HG02759 (cell line): Measurements from ENCODE around the gene PTPRT.
"Not testable (repeated sequence)": the region's sequence is repeated elsewhere in the genome, so short reads cannot be mapped to it uniquely, and the experiment has no call there.

Experiments
- ATAC-seq: cut with Tn5 transposase; IDR thresholded peaks from one replicate; pipeline ENCODE4 v1.9.1; 2021; ENCODE audit warnings: mild to moderate bottlenecking, moderate library complexity; ENCODE audit not compliant: unreplicated experiment

PTPRT gene

DNA sequence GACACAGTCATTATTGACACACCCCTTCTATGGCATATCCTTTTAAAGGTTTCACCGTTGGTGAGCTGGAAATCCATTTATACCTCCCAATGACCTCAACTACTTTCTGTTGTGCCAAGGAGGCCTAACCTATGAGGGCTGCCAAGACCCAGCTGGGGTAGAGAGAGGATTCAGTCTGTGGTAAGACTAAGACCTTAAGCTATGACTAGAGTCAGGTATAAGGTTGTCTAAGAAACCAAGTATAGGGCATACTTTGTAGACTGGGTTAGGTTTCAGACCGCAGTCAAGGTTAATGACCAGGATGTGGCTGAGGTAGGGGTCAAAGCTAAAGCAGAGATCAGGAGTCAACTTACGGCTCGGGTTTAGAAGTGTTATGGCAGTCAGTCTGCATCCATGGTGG is 930.3 kb downstream of the PTPRT start:
- ATAC-seq: no peak

DNA sequence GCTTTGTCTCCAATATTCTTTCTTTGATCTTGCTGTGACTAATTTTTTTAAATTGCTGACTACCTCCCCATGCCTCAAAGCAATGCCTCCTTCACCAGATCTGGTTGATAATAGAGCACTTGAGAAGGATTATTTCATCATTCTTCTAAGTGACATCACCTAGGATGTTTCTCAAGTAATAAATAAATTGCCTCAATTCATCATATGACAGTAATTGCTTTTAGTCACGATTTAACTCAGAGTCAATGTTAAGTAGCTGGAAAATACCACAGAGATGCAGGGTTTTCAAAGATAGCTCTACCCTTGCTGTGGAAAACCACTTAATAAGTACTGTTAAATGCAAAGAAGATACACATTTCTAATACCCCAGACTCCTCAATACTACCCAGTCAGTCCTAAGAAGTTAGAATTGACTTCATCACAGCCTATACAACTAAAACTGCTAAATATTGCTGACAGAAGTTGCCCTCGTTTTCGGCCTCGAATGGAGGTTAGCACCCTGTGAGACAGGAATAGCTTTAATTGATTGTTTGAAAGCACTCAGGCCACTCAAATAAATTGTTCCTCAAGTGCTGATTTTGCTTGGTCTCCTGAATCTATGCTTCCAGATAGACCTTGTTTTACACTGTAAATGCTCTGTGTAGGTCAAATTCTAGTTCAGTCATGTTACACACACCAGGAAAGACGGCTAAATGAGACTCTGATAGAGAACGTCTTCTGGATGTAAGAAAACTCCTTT is 931.0 kb downstream of the PTPRT start:
- no peak for ATAC-seq

DNA sequence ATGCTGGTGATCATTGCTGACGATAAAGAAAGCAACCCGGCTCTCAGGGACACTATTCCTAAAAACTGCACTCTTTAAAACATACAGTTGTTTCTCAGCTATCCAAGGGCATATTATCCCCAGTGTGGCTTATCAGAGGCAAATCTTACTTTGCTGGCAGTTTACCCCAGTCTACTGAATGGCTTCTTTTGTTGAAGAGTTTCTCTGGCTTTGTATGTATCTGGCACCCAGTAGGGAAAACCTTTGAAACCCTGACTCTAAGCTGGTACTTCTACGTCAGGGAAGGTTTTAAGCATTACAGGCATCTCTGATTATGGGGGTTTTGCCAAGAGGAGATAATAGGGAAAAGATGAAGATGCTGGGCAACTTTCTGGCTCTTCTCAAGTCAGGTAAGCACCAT is 933.9 kb downstream of the PTPRT start:
- no peak for ATAC-seq

DNA sequence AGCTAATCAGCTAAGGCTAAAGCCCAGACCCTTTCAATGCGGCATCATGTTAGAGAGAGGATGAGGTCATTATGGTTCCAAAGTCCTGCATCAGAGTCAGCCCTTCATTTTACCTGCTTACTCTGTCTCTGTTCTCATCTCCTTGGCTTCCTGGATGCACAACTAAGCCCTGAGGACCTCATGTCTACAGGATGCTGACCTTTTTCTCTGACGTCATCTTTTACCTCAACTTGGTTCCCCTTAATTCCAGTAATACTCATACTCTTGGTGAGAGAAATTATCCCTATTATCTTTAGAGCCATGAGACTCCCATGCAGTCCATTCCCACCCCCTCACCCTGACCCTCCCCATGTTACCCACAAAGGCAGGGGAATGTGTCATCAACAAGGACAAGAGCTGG is 935.0 kb downstream of the PTPRT start:
- ATAC-seq: no peak

DNA sequence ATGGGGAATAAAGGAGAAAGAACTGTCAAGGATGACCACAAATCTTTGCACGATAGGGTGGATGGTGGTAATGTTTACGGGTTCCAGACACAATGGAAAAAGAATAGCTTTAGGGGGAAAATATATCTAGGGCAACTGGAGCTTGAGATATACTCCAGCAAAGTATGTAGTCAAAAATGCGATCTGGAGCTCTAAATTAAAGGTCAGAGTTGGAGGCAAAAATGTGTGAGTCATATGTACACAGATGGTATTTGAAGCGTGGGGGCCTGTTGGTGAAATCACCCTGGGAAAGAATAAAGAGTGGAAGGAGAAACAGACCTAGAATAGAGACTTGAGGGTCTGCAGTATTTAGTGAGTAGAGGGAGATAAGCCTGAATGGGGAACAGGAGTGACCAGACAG is 937.6 kb downstream of the PTPRT start:
- no peak for ATAC-seq

DNA sequence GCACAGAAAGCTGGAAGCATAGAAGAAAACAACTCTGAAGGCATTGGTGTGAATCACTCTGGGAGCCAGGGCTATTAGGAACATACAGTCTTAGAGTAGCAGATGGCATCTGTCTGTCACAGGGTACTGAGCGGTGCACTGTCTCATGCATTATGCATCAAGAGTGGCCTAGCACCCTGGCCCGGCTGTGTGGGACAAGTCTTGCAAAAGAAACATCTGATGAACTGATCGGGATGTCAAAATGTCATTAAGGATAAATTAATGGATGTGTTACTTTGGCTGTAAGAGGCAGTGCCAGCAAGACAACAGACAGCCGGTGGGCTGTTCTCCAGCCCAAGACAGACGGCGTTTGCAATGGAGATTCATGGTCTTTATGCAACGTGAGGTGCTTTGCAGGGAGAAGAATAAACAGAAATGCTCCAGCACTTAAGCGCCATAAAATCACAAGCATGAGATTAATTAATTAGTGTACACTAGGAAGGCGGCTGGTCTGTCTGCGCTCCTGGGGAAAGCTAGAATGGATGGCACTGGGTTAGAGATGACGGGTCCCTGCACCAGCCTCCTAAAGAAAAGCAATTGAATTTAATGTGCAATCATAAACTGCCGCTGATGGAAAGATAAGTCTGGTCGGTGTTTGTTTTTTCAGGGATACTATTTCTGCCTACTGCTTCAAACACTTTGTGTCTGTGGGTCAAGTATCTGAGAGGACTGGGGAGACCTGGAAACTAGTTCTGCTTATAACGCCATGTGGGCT is 970.9 kb downstream of the PTPRT start:
- no peak for ATAC-seq

DNA sequence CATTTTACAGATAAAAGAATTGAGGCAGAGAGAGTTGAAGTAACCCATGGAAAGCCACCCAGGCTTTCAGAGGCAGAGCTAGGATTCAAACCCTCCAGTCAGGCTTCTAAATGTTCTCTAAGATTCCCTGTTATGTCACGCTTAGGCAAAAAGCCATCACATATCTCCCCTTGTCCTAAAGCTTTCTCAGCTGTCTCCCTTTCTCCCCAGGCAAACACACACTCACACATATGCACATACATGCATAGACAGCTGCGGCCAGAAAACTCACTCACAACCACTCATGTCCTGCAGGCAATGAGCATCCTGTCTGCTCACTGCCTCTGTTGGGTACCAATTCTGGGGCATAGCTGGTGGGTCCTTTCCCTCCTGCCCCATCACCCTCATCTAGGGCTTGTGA is 975.6 kb downstream of the PTPRT start:
- ATAC-seq: no peak

DNA sequence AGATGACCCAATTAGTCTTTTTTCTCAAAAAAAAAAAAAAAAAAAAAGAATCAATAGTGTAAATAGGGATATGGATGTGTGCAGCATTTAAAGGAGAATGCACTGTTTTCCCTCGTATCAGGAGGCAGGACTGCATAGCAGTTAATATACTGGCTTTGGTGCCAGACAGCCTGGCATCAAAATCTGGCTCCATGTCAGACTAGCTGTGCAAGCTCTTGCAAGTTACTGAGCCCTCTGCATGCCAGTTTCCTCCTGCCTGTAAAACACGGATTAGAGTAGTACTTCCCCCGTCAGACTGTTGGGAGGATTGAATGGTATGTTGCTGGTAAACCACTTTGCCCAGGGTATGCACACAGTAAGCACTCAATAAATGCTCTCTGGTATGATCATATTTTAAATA is 977.3 kb downstream of the PTPRT start:
- no peak for ATAC-seq

DNA sequence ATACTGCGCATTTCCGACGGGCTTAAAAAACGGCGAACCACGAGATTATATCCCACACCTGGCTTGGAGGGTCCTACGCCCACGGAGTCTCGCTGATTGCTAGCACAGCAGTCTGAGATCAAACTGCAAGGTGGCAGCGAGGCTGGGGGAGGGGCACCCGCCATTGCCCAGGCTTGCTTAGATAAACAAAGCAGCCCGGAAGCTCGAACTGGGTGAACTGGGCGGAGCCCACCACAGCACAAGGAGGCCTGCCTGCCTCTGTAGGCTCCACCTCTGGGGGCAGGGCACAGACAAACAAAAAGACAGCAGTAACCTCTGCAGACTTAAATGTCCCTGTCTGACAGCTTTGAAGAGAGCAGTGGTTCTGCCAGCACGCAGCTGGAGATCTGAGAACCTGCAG is 983.1 kb downstream of the PTPRT start:
- ATAC-seq: not testable (repeated sequence)

DNA sequence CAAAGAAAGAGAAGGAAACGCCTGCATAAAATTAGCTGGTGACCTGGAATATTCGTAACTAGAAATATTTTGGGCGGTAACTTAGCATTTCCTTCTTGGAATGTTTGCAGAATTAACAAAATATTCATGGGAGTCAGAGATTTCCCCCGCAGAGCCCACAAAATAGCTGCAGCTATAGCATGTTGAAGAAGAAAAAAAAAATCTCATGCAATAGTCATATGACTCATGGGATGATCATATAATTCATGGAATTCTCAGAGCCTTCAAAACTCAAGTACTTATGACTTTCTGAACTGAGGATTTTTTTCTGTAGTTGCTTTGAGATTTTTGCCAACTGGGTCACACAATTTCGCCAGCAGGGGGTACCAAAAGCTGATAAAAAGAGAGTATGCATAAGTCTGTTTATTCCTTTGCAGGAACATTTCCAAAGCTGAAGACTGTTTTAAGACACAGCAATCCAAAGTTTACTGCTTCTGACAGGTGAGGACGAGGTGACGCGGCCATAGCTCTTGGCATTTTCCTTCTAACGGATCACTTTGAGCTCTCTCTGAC is 985.5 kb downstream of the PTPRT start:
- ATAC-seq: no peak

DNA sequence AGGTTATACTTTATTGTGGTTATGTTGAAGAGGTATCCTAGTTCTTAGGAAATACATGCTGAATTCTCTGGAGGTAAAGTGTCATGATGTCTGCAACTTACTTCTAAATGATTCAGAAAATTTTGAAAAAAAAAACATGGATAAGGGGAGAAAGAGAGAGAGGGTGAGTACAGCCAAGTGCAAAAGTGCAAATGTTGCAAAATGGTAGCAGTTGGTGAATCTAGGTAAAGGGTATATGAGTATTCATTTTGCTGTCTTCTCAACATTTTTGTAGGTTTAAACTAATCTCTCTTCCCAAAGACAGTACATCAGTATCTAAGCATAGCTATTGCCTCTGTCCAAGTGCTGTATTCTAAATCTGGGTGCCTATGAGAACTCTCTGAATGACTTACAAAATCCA is 992.1 kb downstream of the PTPRT start:
- no peak for ATAC-seq

DNA sequence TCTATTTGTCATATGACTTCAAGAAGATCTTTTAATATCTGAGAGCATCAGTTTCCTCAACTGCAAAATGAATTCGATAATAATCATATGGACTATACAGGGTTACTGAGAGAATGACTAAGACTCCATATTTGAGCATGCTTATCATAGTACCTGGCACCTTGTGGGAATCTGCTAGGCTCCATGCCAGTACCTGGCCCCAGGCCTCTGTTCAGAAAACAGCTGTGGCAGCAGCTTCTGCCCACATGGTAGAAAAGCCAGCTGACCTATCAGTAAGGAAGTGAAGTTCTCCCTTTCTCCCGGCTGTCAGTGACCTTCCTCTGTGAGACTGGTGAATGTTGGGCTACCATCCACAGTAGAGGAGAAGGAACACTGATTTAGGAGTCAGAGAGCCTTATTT is 996.6 kb downstream of the PTPRT start:
- ATAC-seq: no peak

DNA sequence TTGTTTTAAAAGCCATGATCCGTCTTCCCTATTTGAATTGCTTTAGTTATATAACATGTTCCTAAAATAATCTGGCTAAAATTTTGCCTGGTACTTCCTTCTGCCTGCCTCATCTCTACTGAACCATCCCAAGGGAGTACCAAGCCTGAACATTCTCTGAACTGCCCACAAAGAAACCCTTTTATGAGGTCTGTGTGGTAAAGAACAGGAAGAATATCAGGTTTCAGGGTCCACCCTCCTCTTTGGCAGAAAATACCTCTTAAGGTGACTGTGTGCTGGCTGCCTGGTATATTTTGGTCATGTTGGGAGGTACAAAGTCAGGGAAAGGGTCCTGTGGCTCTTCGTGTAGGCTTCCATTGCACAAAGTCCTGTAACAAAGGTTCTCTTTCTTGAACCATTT is 997.4 kb downstream of the PTPRT start:
- no peak for ATAC-seq

DNA sequence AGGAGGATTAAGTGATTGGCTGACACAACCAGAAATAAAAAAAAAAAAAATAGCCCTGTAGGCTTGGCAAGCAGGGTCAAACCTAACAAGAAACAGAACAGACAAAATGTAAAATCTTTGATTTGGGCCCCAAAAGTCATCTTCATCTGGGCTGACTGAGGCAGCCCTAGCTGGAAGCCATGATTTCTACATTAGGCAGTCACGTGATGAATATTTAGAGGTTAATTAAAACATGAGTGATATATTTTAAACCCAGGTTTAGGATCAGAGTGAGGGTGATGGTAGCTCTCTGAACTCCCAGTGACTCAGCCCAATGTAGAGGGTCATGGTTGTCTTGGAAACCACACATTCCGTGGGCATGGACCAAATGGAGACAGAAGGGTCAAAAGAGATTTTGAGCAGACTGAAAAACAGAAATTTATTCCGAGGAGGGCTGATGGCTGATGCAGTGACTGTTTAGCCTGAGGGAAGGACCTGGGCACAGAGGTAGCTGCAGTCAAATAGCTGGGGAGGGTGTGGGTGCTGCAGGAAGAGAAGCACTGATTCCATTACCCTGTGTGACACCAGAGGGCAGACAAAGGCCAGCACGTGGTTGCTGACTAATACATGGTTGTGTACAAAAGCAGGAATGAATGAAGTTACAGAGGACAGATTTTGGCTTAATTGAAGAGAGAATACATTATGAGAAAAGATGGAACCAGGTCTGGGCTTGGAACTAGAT is 998.4 kb downstream of the PTPRT start:
- ATAC-seq: no peak

DNA sequence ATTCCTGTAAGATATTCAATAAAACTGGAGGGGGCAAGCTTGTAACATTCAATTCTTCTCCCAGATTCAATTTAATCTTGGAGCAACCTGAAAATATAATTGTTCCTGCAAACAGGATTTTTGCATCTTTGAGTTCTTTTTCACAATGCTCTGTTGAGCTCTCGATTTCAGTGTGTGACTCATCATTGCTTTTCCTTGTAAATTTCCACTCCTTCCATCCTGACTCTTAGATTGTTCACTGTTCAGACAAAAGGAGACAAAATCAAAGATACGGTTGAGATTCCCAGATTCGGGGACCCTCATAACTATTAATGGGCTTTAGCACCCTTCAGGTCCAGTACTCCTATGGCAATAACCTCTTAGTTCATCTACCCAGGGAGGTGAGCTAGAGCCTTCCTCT is 999.6 kb downstream of the PTPRT start:
- ATAC-seq: no peak

DNA sequence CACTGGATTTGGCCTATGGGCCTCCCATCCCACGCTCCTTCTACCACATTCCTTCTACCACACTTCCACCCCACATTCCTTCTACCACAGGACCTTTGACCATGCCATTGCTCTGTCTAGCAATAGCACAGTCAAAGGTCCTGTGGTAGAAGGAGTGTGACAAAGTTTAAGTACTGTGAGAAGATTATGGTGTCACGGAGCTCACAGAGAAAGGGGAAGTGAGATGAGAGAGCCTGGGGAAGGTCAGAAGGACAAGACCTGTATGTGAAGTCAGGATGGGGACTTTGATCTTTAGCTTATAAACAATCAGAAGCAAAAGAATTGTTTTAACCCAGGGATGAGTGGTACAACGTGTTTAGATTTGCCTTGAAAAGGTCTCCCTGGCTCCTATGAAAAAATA is 1003.4 kb downstream of the PTPRT start:
- no peak for ATAC-seq

DNA sequence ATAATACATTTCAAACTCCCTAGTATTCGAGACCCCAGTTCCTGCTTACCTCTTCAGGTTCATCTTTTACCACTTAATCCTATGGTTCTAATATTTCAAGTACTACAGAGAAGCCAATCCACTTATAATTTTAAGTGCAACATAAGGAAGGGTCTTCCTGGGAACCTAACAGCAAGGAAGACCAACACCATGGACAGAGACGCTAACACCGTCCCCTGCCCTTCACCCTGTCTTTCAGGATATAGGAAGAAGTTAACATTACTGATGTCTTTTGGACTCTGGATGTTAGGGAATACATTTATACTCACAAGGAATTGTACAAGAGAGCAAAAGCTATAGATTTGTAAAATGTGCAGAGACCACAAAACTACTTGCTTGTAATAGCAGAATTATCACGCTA is 1006.6 kb downstream of the PTPRT start:
- ATAC-seq: no peak

DNA sequence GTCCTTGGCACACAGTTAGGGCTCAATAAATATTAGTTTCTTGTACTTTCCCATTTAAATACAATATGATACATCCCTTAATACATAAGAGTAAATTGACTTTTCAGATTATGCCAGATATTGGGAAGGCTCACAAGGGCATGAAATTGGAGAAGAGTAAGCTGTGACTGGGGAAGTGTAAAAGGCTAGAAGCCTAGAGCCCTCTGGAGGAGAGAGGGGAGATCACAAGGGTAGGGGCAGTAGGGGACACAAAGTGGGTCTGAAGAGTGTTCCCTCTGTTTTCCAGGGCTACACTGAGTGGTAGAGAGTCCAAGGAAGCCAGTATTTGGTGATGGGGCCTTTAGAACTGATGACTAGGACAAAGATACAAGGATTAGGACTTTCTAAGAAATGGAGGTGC is 1008.6 kb downstream of the PTPRT start:
- no peak for ATAC-seq

DNA sequence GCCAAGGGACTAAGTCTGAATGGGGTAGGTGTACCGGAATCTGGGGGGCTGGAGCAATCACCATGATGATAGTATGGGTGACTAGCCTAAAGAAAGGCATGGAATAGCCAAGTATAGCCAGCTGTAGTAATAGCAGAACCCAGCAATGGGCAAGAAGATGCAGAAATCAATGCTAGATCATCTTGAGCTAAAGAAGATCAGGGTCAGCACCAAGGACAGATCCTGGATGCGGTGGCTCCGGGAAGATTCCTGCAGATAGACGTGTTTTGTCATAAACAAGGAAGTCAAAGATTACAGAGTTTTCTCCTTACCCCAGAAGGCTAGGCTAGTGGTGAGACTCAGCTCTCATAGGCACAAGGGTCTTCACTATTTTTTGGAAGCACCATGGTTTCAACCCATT is 1009.9 kb downstream of the PTPRT start:
- no peak for ATAC-seq

DNA sequence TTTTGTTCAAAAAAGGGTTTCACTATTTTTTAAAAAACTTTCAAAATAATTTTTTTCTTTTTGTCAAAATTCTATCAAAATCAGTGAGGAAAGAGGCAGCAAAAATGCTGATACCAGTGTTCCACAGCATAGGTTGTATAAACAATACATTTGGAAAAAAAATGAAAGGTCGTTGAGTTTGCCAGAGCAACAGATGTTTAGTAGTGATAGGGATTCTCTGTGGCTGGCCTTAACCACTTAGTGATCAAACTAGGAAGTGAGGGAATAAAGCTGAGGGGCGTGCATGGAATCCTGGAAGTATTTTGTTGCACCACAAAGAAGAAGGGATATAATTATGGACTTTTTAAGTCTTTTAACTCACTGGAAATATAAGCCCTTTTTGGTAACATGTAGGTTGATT is 1016.3 kb downstream of the PTPRT start:
- ATAC-seq: no peak

DNA sequence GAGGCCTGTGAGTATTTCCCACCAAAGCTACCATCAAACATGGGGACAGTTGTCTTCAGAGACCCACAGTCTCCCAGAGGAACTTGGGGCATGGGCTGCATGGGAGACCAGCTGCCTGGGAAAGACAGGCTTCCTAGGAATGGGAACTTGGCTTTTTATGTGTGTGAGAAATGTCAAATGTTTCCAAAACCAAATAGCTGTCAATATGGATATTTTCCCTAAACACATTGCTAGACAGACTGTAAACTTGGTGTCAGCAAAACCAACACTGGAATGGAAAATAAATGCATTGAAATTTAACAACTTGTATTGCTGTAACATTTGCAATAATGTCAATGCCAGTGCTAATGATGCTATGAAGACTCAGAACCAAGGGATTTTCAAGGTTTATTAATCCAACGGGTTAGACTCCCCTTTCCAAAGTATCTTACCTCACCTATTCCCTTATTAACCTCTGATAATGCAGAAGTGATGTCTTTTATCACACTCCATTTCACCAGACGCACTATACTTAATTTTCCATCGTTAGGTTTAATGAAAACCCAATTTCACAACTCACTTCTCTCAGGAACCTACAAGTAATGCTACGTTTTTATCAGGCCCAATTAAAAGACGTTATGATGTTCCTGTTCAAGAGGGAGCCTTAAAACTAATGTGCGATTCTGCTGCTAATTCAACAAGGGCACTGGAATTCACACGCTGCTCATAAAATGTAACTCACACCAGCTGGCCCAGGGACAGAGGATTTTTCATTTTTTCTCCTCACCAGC is 1025.4 kb downstream of the PTPRT start:
- no peak for ATAC-seq
